Adrenal gland (tissue), 5 donors: Measurements from ENCODE around the gene KRTAP10-12.

Experiments used
- CTCF ChIP-seq, 6 experiments: fragments of 450-650 bp in 4 of 6; fragments of 200-600 bp in 2 of 6; sonication (generic) in 1 of 6; IDR thresholded peaks; 1 replicate in 5 of 6; 2 replicates in 1 of 6; pipeline versions ENCODE4 v1.5.1 to v1.8.0; 2016 to 2021; ENCODE audit warnings: antibody characterized with exemption in 6 of 6, mild to moderate bottlenecking in 2 of 6, moderate library complexity in 1 of 6
- POLR2A ChIP-seq, 2 donors: fragments of 450-650 bp; IDR thresholded peaks; one replicate each; pipeline ENCODE4 v1.6.1; 2017; ENCODE audit warnings: antibody characterized with exemption in 2 of 2, mild to moderate bottlenecking in 2 of 2, moderate library complexity in 1 of 2
- donor health status: DM: no; HTN: no; CAD: no.

- no peak for TF ChIP-seq POLR2A (IDR thresholded peaks at IDR 0.05)
- TF ChIP-seq CTCF (IDR thresholded peaks at IDR 0.05) = no peak
Observed at GRCh38 chr21:44702111-44702972, 5.4 kb downstream of the KRTAP10-12 start.
